Umbilical cord (tissue), 2 donors: Measurements from ENCODE around the gene PKP2. TPM values are rescaled to one million over a fixed set of nuclear protein-coding genes. Genes with fewer than 3 reads are reported as not detected.
A peak's percentile ranks its signal among the peaks of the same experiment; 100 is the strongest.
"Not testable (repeated sequence)": the region's sequence is repeated elsewhere in the genome, so short reads cannot be mapped to it uniquely, and the experiment has no call there.

Source experiments
- DNase-seq: peaks from one replicate; pipeline ENCODE4 v3.0.0-alpha.2; 2015; ENCODE audit warnings: low spot score
- total RNA-seq: library from RNA; depleted of rRNA; stranded (reverse); fragments of >200 nt; gene quantifications from one replicate; pipeline ENCODE4 v1.2.3, GENCODE V29; 2014; ENCODE audit warnings: low replicate concordance; ENCODE audit not compliant: insufficient read depth

Gene PKP2
- total RNA-seq, 1 donor from 2014 or later, result 45.7 TPM

DNA sequence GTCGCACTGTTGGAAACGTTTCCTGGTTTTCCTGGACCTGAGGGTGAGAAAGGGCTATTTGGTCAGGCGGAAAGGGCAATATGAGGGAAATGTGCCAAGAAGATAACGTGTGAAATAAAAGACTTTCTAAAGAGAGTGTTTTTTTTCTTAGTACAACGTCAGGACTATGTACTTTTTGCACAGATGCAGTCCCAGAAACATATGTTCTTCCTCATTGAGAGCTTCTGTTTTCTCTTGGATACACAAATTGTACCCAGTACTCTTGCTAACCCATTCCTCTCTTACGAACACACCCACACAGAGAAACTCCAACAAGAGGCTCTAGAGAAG lies 669 bp upstream of the PKP2 start:
- DNase-seq, result peak; percentile 78

DNA sequence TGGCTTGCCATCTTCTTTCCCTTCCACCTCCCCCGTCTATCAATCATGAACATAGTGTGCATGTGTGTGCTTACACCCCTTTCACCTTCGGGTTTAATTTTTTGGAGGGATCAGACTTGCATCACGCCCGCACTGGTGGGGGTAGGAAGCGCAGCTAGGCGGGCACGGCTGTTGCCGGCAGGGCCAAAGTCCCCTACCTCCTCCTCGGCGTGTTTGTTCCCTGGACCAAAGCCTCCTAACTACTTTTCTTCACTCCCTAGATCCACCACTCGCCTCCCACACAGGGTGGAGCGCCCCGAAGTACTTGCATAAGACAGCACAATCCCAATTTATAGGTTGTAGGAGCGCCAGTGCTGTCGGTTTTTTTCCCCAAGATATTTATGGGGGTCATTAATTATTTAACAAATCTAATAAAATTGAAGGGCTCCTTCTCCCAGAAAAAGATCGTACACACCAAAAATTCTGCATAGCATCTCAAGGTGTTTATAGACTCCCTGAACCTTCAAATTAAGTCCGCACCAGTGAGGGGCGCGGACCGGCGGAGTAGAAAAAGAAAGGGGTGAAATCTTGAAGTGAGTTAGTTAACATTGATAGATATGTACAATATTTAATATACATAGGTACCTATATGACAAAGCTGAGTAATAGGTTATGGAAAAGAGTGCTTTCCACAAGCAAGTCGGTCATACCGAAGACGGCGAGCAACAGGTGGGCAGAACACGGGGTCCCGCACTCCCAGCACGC lies 717 bp downstream of the PKP2 start:
- DNase-seq, result peak; percentile 45

DNA sequence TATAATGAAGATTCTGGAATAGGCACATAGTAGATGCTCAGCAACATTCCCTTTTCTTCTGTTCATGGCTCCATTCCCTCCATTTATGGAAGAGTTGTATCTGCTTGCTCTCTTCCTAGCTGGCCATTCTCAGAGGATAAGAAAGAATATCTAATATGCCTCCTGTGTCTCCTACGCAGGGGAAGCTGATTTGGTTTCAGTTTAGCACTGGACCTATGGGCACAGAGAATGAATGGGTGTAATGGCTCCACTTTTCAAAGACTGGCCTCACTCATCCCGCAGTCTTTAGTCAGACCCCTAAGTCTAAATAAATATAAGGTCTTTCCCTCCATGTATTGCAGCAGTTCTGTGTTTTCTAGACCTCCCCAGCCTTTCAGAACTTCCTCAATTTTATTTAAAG lies 2.0 kb downstream of the PKP2 start:
- no peak for DNase-seq

DNA sequence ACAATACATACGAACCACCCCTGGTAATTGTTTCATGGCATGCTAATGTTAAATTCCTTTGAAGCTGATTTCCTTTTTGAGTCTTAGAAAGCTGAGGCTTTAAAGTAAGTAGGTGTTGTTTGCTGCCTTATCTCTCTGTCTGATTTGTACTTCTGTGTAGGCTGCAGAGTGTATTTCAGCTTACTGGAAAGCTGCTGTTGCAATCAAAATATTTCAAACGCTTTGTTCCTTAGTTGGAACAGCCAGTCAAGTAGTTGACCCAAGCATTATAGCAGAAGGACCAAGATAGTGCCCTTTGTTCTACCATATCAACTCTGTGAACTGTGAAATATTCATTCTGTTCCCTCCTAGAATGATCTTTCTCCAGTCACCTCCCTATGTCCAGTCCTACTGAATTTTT lies 3.1 kb downstream of the PKP2 start:
- DNase-seq, result peak; percentile 82

DNA sequence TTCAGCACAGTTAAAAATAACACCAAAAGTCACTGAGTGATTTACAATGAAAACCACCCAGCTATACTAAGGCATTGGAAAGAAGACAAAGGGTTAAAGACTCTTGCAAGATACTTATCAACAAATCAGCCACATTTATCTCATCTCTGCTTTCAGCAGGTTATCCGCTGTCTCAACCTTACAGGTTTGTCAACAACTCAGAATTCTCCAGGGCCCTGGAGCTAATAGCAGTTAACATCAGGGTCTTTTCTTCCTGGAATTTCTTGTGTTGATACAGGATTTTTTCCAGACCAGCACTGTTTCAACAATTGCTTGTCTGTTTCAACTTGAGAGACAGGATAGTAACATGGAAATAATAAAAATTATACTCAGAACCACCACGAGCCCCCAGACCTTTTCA lies 3.5 kb downstream of the PKP2 start:
- peak; percentile 52 for DNase-seq

DNA sequence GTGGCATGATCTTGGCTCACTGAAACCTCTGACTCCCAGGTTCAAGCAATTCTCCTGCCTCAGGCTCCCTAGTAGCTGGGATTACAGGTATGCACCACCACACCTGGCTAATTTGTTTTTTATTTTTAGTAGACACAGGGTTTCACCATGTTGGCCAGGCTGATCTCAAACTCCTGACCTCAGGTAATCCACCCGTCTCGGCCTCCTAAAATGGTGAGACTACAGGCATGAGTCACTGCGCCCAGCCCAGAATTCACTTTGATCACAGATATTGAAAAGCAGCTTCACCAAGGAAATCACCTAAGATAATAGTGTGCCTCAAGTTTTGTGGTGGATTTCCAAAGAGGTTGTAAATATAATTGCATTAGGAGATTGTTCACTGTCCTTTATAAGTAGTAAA lies 4.2 kb downstream of the PKP2 start:
- DNase-seq, result not testable (repeated sequence)

DNA sequence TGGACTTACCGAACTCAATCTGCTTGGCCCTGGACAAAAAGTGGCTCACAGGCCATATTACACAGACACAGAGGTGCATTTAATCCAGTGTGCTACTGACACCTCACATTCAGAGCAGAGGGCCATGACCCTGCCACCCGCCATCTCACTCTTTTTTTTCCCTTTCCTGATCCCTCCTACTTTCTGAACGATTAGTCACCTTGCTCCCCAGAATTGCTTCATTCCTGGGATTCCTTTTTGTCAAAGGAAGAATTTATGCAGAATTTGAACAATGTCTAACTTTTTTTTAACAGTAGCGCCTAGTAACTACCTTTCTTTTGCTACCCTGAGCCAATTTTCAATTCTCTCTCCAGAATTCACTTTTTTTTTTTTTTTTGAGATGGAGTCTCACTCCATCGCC lies 4.6 kb downstream of the PKP2 start:
- peak; percentile 53 for DNase-seq

DNA sequence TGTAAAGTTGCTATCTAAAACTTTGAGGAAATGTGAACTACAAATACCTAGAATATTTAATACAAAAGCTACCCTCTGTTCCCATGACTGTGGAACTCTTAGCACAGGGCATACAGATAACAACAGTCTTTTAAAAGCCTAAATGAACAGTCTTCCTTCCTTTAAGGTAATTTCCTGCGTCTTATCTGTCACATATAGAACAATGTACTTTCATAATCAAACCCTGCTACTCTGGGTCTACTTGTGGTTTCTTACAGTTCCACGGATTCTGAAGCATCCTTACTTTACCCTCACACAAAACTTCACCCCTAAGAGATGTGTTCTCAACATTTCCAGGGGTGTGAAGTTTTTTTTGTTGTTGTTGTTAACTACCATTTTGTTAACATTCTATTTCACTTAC lies 5.1 kb downstream of the PKP2 start:
- no peak for DNase-seq

DNA sequence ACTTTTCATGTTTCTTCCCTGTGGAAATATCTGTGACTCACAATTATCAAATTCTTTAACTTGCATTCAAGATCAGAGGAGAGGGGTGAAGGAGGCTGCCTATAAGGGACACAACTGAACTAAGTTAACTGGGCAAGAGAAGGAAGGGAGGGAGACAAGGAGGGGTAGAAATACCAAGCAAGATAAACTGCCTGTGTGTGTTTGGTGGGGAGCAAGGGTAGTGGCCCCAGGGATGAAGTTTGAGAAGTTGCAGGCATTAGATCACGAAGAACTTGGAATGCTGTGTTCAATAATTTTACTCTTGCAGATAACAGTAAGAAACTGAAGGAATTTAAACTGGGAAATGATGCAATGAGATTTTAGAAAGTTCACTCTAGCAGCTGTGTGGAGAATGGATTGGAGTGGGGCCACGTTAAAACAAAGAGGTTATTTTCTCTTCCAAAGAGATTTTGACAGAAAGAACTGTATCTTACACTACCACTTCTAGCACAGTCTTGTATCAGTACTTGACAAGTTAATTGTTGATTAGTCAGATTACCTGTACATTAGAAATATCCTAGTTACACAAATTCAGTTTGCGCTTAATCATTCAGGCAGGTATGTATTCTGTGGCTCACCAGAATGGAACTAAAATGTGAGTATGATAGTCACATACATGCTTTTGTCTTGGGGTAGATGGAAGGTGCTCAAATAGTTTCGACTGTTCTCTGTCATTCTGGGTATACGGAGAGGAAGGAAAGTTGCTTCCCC lies 7.4 kb downstream of the PKP2 start:
- DNase-seq, result peak; percentile 95

DNA sequence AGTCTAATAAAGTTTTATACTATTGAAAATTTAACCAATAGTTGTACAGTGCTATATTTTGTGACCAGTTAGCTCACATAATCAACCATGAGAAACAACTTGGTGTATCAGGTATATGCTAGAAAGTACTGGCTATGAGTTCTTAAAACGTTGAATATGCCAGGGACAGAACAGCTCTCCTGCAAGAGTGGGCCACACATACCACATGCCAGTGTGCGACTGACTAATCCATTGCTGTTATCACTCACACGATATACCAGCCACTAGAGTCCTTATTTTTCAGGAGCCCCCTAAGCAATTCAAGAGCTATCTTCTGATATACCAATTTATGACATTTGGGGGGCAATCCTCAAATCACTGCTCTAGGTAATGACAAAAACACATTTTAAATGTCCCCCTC lies 9.5 kb downstream of the PKP2 start:
- no peak for DNase-seq

DNA sequence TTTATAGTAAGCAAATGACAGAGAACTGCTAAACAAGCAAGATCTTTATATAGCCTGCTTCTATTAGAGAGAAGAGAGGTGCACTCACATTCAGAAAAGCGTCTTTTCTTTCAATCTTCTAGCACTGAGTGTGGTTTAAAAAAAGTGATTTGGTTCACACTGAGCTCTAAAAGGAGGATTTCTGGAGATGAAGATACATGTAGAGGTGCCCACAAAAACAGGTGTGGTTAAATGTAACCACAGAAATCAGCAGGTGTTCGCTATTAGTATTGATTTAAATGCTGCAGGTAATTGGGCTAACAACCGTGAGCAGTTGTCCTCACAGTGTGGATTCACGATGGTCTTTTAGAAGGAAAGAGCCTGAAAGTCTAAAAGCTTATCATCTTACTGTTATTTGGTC lies 10.7 kb downstream of the PKP2 start:
- no peak for DNase-seq

DNA sequence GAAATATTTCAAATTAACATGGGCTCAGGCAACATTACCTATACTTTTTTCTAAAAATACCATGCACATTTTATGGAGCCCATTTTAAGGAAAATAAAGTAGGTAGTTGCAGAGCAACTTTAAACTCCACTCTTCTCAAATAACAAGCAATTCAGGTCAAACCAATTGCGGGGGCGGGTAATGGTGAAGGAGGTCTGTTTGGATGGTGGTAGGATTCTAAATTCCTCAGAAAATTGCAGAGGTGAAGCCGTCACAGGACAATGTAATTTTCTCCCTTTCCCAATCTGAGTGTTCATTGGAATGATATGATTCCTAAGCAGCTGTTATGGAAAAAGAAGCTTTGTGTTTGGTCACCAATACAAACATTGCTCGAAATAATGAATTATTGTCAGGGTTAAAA lies 11.6 kb downstream of the PKP2 start:
- DNase-seq, result no peak

DNA sequence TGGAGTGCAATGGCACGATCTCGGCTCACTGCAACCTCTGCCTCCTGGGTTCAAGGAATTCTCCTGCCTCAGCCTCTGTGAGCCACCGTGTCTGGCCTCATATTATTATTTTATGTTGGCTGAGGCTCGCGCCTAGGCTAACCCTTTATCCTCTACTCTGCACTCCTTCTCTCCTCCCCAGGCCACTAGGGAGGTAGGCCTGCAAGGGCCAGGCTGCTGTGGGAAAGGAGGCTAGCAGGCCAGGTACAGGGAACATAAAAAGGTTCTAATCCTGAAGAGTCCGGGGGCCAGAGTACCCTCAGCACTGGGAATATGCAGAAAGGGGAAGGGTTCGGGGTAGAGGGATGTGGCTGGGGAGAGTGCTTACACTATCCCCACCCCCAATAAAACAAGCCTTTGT lies 14.9 kb downstream of the PKP2 start:
- DNase-seq, result no peak

DNA sequence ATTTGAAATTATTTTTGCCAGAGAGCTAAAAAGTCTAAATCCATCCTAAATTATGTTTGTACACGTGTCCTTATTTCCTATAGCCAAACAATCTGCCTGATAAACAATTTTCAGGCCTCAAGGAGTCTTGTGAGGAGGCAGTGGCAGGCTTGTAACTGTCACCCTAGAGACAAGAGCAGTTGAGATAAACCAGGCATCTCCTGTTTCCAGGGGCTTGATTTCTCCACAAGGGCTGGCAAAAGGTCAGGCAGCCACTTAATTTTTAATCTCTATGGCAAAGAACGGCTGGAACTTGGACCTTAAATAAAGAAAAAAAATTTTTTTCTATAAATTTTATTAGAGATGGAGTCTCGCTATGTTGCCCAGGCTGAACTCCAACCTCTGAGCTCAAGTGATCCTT lies 15.5 kb downstream of the PKP2 start:
- DNase-seq, result peak; percentile 65

DNA sequence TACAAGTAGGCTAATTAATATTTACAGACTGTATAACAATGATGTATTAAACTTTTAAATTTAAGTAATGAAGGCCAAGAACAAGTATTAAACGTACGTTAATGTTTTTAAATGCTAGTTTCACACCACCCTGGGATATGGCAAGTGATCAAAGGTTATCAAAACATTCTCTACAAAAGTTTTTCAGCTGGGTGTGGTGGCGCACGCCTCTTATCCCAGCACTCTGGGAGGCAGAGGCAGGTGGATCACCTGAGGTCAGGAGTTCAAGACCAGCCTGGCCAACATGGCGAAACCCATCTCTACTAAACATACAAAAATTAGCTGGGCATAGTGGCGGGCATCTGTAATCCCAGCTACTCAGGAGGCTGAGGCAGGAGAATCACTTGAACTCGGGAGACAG lies 17.5 kb downstream of the PKP2 start:
- DNase-seq, result not testable (repeated sequence)

DNA sequence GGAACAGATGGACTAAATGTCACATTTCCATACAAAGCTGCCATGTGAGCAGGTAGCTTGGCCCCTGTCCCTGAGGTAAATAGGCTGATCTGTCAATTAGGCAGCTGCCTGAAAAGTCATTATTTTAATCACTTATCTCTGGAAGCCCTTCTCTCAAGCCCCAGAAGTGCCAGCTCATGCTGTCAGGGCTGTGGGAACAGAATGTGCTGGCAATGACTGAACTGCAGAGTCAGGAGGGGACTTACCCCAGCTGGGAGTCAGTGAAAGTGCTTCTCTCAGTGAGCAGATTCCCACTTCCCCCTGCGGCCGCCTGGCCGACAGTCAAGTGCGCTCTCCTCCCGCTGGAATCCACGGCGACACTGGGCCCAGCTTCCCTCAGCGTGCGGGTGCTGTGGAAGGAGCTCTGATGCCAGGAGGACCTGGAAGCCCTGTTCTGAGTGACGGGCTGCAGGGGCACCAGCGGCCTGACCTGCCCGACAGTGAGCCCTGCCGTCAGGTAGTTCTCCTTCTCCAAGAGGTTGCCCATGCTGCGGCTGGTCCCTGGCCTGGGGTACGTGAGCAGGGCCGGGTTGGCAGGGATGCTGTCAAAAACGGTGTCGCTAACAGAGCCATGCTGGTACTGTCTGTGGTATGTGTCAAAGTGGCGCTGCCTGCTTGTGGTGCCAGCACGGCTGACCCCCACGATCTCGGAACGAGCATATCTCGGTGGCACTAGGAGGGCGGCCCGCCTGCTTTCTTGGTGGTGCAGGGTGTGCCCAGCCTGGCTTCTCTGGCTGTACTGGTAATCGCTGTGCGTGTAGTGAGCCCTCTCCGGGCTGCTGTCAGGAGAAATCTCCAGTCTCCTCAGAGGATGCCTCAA lies 18.7 kb downstream of the PKP2 start:
- DNase-seq, result no peak

DNA sequence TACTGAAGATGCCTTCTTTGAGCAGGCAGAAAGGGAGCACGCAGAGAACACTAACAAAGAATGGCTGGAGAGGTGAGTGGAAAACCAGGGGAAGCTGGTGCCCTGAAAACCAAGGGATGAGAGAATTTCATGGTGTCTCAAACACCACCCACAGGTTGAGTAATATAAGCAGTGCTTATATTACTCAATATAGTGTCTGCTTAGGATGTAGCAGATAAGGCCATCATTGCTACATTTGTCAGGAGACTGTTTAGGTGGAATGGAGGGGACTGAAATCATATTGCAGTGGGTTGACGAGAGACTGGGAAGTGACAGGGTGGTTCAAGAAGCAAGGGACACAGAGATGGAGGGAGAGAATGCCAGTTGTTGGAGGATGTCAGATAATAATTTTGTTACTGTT lies 20.6 kb downstream of the PKP2 start:
- DNase-seq, result no peak

DNA sequence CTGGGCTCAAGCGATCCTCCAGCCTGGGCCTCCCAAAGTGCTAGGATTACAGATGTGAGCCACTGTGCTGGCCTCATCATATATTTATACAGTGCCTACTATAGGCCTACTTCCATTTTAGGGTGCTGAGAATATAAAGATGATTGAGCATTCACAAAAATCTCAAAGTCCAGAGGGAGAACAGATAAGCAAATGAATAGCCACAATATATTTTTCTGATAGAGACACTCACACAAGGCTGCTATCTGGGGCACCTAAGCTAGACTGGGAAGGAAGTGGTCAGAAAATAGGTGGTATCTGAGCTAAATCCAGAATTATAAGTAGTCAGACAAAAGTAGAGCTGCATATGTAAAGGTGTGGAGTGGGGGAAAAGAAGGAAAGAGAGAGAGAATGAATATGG lies 21.6 kb downstream of the PKP2 start:
- DNase-seq, result no peak

DNA sequence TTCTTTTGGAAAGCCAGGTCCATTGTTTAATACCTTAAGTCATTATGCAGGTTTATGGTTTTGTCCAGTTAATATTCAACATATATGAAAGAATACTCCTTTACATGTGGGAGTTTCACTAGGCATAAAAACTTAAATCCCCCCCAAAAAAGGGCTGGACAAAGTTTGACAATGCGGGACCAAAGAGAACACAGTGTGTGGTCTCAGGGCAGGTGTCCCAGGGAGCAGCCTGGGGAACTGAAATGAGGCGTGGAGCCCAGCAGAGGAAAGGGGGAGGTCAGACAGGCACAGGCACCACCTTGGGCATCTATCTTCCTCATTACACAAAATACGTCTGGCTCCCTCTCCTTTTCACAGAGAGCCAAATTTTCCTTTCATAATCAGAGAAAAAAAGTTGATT lies 22.5 kb downstream of the PKP2 start:
- DNase-seq, result no peak

DNA sequence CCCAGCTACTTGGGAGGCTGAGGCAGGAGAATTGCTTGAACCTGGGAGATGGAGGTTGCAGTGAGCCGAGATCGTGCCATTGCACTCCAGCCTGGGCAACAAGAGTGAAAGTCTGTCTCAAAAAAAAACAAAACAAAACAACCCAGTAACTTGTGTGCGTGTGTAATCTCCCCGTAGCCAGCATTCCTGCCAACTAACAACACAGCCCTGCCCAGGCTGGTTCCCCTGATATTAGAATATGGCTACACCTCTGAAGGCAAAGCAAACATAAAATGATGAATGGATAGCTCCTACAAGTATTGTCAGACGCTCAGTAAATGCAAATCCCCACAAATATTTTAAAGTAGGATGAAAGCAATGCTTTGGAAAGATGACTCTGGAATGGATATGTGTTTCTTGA lies 24.2 kb downstream of the PKP2 start:
- not testable (repeated sequence) for DNase-seq

DNA sequence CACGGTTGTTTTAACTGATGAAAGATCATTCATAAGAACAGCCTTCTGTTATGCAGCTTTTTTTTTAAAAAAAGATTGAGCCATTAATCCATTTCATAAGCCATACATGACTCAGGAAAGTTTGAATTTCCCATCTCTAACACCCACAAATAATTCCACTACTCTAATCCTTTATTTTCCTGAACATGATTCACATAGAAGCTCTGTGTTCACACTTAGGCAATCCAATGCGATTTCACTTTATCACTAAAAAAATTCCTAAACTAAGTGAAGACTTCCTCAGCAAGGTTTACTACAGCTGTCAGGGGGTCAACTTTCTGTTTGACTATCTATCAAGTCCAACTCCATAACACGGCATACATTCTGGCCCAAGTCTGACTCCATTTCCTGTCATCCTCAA lies 25.9 kb downstream of the PKP2 start:
- no peak for DNase-seq

DNA sequence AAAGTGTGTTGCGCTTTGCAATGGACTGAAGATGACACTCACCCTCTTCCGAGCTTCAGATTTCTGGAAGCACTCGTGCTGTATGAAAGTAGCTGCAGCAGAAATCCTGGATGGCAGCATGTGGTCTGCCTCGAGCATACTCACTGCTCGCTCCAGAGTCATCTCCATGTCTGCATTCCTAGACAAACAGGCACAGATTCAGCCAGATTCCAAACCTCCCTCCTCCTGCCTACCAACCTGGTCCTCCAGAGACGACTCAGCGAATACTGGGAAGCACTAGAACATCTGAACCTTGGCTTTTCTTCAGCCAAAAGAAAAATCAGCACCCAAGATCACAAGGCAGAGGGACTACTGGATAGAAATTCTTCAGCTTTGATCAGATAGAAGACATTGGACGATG lies 27.7 kb downstream of the PKP2 start:
- DNase-seq, result no peak

DNA sequence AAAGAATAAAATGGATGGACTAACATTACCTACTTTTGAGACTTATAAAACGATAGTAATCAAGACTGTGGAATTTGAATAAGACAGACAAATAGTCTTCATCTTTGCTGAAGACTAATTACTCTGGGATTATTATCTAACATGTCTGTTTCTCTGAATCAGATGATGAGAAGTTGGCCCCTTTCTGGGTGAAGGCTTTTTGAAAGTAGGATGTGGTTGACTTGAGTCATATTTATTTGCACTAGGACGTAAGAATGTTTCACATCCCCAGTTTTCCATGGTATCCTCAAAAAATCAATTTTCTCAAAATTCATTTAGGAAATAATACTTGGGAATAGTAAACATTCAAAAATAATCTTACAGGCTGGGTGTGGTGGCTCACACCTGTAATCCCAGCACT lies 31.8 kb downstream of the PKP2 start:
- DNase-seq, result no peak
